ENCODE measurements around the gene SYNDIG1. TPM values are rescaled to one million over a fixed set of nuclear protein-coding genes. Genes with fewer than 3 reads are reported as not detected.

SYNDIG1 gene
- polyA plus RNA-seq, 1 experiment: 1.7 TPM

GRCh38 chr20:24518515-24518914 is 49.1 kb downstream of the SYNDIG1 start:
- ChIA-PET CTCF (interaction anchor here (0.5 to 1.3 kb wide), 2 partner anchors 15 to 217 kb away, joined by 4 read pairs; no protein-coding TSS in a partner anchor), POLR2A (no interaction called here)
- H3K27me3 ChIP-seq (ENCODE audit: control insufficient read depth, insufficient read depth, low read length): no peaks in the 10 kb centered on the region
- no peaks in the 10 kb centered on the region for H3K36me3 ChIP-seq (ENCODE audit: control insufficient read depth, insufficient read depth, low read length)
- no peak for DNase-seq (ENCODE audit: low read depth)
- H3K4me3 ChIP-seq (ENCODE audit: low read depth, low read length): no peak overlapping the region
- TF ChIP-seq CTCF (IDR thresholded peaks at IDR 0.05; ENCODE audit: insufficient read depth, low read depth, low read length): no peak

GRCh38 chr20:24519476-24519875 is 50.0 kb downstream of the SYNDIG1 start:
- H3K36me3 ChIP-seq (ENCODE audit: control insufficient read depth, insufficient read depth, low read length): no peaks in the 10 kb centered on the region
- H3K27me3 ChIP-seq (ENCODE audit: control insufficient read depth, insufficient read depth, low read length): no peaks in the 10 kb centered on the region
- no peak for TF ChIP-seq CTCF (IDR thresholded peaks at IDR 0.05; ENCODE audit: insufficient read depth, low read depth, low read length)
- DNase-seq (ENCODE audit: low read depth): no peak
- CTCF ChIA-PET: no interaction called here
- POLR2A ChIA-PET: no interaction called here
- H3K4me3 ChIP-seq (ENCODE audit: low read depth, low read length): no peak overlapping the region

GRCh38 chr20:24521032-24521431 is 51.6 kb downstream of the SYNDIG1 start:
- CTCF ChIA-PET: no interaction called here
- Histone ChIP-seq H3K4me3 (ENCODE audit: low read depth, low read length) (no peak overlapping the region), H3K36me3 (ENCODE audit: control insufficient read depth, insufficient read depth, low read length) (no peaks in the 10 kb centered on the region), H3K27me3 (ENCODE audit: control insufficient read depth, insufficient read depth, low read length) (no peaks in the 10 kb centered on the region)
- POLR2A ChIA-PET: no interaction called here
- no peak for TF ChIP-seq CTCF (IDR thresholded peaks at IDR 0.05; ENCODE audit: insufficient read depth, low read depth, low read length)
- DNase-seq (ENCODE audit: low read depth): no peak

GRCh38 chr20:24522452-24523330 is 53.3 kb downstream of the SYNDIG1 start:
- POLR2A ChIA-PET: interaction anchor here (0.6 to 0.7 kb wide), 2 partner anchors 347 to 364 kb away, joined by 4 to 8 read pairs; no protein-coding TSS in a partner anchor
- CTCF ChIA-PET: no interaction called here
- H3K4me3 ChIP-seq (ENCODE audit: low read depth, low read length): no peak overlapping the region
- no peak for DNase-seq (ENCODE audit: low read depth)
- H3K27me3 ChIP-seq (ENCODE audit: control insufficient read depth, insufficient read depth, low read length): no peaks in the 10 kb centered on the region
- H3K36me3 ChIP-seq (ENCODE audit: control insufficient read depth, insufficient read depth, low read length): no peaks in the 10 kb centered on the region
- no peak for TF ChIP-seq CTCF (IDR thresholded peaks at IDR 0.05; ENCODE audit: insufficient read depth, low read depth, low read length)

GRCh38 chr20:24523661-24524060 is 54.2 kb downstream of the SYNDIG1 start:
- no peaks in the 10 kb centered on the region for H3K36me3 ChIP-seq (ENCODE audit: control insufficient read depth, insufficient read depth, low read length)
- no peak for TF ChIP-seq CTCF (IDR thresholded peaks at IDR 0.05; ENCODE audit: insufficient read depth, low read depth, low read length)
- no peaks in the 10 kb centered on the region for H3K27me3 ChIP-seq (ENCODE audit: control insufficient read depth, insufficient read depth, low read length)
- no peak overlapping the region for H3K4me3 ChIP-seq (ENCODE audit: low read depth, low read length)
- CTCF ChIA-PET: no interaction called here
- DNase-seq (ENCODE audit: low read depth): no peak
- POLR2A ChIA-PET: no interaction called here

Measured in BJ (cell line).